SKM-1 treated with dmso at 0.1 percent for 144 hours (cell line): Measurements from ENCODE around the gene SERPINA9.
"Not testable (repeated sequence)": the region's sequence is repeated elsewhere in the genome, so short reads cannot be mapped to it uniquely, and the experiment has no call there.

Experiments
- DNase-seq: peaks from one replicate; lab custom pipeline; 2025; ENCODE audit not compliant: unreplicated experiment; lab: John Stamatoyannopoulos, UW

Gene SERPINA9

GRCh38 chr14:94476023-94476422 lies at the start of gene SERPINA9:
Gene SERPINA9, minus strand, starts transcription at chr14:94476197. Its CDS starts 6,357 bp downstream, at chr14:94469840.
- DNase-seq, result no peak

GRCh38 chr14:94524093-94524492 lies 48.1 kb upstream of the SERPINA9 start:
- no peak for DNase-seq

- no peak for DNase-seq
Observed at GRCh38 chr14:94523265-94523664, 47.3 kb upstream of the SERPINA9 start.

GRCh38 chr14:94522115-94522724 lies 46.2 kb upstream of the SERPINA9 start:
- DNase-seq, result no peak

- DNase-seq, result no peak
Observed at GRCh38 chr14:94521375-94522114, 45.5 kb upstream of the SERPINA9 start.

- DNase-seq, result no peak
Observed at GRCh38 chr14:94517641-94518257, 41.8 kb upstream of the SERPINA9 start.

- DNase-seq, result no peak
Observed at GRCh38 chr14:94517248-94517640, 41.2 kb upstream of the SERPINA9 start.

- no peak for DNase-seq
Observed at GRCh38 chr14:94515856-94516255, 39.9 kb upstream of the SERPINA9 start.

GRCh38 chr14:94515426-94515825 lies 39.4 kb upstream of the SERPINA9 start:
- DNase-seq, result no peak

- no peak for DNase-seq
Observed at GRCh38 chr14:94514351-94514750, 38.4 kb upstream of the SERPINA9 start.

- DNase-seq, result not testable (repeated sequence)
Observed at GRCh38 chr14:94510481-94510880, 34.5 kb upstream of the SERPINA9 start.

GRCh38 chr14:94509356-94509755 lies 33.4 kb upstream of the SERPINA9 start, which contains the start of gene SERPINA12:
Gene SERPINA12, minus strand, starts transcription at chr14:94509469. Its CDS starts 11,072 bp downstream, at chr14:94498397.
- DNase-seq, result no peak

- DNase-seq, result no peak
Observed at GRCh38 chr14:94505641-94506040, 29.6 kb upstream of the SERPINA9 start.

- no peak for DNase-seq
Observed at GRCh38 chr14:94505206-94505605, 29.2 kb upstream of the SERPINA9 start.

GRCh38 chr14:94501588-94502516 lies 25.9 kb upstream of the SERPINA9 start:
- no peak for DNase-seq

GRCh38 chr14:94500264-94500663 lies 24.3 kb upstream of the SERPINA9 start:
- no peak for DNase-seq

- DNase-seq, result no peak
Observed at GRCh38 chr14:94499673-94500072, 23.7 kb upstream of the SERPINA9 start.

- no peak for DNase-seq
Observed at GRCh38 chr14:94498215-94498614, 22.2 kb upstream of the SERPINA9 start.

- no peak for DNase-seq
Observed at GRCh38 chr14:94494085-94494484, 18.1 kb upstream of the SERPINA9 start.

GRCh38 chr14:94491511-94491910 lies 15.5 kb upstream of the SERPINA9 start:
- no peak for DNase-seq

GRCh38 chr14:94489336-94489735 lies 13.3 kb upstream of the SERPINA9 start:
- no peak for DNase-seq
